ENCODE measurements around the gene SCAMP4.
"Not testable (repeated sequence)": the region's sequence is repeated elsewhere in the genome, so short reads cannot be mapped to it uniquely, and the experiment has no call there.

Gene SCAMP4

DNA sequence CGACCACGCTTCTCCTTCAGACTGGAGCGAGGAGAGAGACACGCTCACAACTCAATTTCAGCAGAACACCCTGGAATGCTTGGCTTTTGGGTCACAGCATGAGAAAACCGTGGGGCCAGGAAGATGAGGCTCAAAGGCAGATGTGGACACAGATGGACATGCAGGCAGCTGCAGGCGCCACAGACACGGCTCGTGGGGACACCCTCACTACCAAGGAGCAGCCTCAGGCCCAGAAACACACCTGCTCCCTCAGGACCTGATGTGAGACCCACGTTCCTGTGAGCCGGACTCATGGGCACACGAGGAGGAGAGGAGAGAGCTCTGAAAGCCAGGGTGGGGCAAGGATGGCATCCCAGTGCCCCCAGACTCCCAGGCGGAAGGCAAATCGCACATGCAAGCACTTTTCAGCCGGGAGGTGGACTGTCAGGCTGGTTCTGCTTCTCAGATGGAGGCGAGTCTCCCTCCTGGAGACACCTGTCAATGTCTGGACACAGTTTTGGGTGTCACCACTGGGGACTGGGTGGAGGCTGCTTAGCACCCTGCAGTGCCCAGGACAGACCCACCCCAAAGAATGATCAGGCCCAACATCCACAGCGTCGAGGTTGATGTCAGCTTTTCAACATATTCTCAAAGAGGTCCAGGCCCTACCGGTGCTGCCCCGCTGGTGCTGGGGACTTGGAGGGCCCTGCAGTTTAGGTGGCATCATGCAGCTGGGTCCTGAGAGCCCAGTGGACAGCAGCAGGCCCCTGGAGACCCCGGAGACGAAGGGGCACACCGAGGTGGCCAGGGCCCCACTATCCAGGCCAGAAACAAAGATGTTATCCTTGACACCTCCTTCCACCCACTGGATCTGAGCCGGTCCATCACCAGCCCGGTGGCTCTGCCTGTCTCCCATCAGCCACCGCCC is 22.2 kb upstream of the SCAMP4 start:
- DNase-seq (ENCODE audit: low spot score), result no peak

DNA sequence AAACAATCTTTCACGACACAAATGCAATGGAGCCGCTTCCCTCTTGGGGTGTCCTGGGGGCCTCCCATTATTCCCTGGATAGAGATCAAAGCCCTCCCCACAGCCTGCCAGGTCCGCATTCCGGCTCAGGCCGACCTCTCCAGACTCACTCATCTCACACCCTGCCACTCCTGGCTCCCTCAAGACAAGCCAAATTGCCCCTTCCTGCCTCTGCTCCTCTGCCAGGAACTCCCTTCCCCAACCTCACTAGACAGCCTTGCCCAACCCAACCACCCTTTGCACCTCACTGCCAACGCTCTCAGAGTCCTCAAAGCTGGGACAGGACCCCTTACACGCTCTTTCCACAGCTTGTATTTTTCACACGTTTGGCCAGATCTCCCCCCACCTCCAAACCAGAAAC is 21.4 kb upstream of the SCAMP4 start:
- no peak for DNase-seq (ENCODE audit: low spot score)

DNA sequence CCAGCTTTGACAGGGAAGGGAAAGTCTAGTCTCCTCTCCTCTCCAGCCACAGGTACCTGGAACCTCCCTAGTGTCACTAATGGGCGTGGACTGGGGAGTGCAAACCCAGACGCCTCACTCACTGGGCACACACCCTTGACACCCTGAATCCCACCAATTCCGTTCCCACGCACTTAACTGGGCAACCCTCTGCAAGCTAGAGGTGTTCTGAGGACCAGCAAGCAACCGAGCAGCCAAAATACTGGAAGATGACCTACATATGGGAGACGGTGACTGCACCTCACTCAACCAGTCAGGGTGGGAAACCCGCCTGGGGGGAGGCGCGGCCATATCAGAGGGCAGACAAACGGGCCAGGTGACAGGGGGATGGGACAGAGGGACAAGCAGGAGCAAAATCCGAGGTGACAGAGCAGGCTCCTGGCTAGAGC is 20.9 kb upstream of the SCAMP4 start:
- DNase-seq (ENCODE audit: low spot score), result no peak

DNA sequence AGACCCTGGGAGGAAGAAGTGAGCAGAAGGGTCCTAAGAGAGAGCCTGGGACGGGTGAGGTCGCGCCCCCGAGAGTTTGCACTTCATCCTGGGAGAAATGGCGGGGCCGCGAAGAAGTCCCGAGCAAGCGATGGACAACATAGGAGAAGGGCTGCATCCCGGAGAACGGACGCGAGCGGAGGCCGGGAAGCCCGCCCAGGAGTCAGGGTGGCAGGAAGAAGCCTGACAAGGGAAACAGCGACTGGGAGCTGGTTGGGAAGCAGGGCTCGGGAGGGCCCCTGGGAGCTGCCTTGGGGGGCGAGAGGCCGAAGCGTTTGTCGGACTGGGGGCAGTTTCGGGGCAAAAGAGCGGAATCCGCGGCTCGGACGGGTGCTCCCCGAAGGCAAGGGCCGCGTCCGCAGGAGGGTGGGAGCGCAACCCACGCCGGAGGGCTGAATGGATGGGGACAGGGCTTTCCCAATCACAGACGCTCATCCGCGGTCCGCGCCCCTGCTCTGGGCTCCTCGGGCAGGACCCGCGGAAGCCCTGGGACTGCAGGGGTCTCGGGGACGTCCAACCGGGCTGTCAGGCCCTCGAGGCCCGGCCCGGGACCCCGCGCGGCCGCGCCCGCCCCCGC is 20.4 kb upstream of the SCAMP4 start:
- DNase-seq (ENCODE audit: low spot score), result peak; percentile 60

DNA sequence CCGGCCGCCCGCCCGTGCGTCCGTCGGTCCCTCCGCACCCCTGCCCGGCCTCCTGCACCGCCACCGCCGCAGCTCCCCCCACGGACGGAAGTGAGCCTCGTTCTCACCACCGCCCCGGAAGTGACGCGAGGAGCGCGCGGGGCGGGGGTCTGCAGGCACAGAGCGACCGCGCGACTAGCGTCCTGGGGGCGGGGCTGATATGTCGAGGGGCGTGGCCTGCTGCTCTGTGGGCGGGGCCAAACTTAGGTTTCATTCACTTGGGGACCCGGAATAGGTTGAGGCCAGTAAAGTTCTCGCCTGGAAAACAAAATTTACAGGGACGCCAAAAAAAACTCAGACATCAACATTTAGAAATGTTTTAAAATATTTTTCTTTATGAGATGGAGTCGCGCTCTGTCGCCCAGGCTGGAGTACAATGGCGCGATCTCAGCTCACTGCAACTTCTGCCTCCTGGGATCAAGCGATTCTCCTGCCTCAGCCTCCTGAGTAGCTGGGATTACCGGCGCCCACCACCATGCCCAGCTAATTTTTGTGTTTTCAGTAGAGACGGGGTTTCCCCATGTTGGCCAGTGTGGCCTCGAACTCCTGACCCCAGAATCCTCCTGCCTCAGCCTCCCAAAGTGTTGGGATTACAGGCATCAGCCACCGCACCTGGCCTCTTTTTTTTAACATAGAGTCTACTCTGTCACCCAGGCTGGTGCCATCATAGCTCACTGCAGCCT is 19.6 kb upstream of the SCAMP4 start, which contains the start of gene ABHD17A:
TSS of gene ABHD17A (minus strand) at position 99 of the 722 bp plus-strand sequence. CDS start 3,930 bp downstream, outside the sequence.
- DNase-seq (ENCODE audit: low spot score), result peak; percentile 97

DNA sequence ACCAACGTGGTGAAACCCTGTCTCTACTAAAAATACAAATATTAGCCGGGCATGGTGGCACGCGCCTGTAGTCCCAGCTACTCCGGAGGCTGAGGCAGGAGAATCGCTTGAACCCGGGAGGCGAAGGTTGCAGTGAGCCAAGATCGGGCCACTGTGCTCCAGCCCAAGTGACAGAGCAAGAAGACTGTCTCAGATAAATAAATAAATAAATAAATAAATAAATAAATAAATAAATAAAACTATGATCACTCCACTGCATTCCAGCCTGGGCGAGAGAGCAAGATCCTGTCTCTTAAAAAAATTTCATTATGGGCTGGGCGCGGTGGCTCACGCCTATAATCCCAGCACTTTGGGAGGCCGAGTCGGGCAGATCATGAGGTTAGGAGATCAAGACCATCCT is 18.8 kb upstream of the SCAMP4 start:
- DNase-seq (ENCODE audit: low spot score), result not testable (repeated sequence)

DNA sequence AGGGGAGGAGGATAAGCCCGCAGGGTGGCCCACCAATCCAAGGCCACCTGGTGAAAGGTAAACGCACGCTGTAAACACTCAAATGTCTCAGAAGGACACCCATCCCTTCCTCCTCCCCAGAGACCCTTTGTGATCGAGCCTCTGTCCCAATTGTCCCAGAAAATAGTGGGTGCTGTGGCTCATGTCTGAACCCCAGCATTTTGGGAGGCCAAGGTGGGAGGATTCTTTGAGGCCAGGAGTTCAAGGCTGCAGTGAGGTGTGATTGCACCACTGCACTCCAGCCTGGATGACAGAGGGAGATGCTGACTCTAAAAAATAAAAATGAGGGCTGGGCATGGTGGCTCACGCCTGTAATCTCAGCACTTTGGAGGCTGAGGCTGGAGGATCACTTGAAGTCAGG is 16.8 kb upstream of the SCAMP4 start:
- no peak for DNase-seq (ENCODE audit: low spot score)

DNA sequence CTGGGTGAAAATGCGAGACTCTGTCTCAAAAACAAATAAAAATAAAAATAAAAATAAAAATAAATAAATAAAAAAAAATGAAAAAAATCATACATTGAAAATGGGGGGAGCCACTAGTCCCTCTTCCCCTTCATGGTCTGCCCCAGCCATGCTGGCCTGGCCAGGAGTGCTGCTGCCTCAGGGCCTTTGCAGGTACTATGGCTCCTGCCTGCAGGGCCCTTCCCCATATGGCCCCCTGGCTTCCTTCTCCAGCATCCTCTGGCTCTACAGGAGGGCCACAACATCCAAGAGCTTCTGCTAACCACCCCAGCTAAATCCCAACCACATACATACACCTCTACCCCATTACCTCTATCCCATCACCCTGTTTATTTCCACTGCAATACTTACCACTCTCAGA is 15.3 kb upstream of the SCAMP4 start:
- DNase-seq (ENCODE audit: low spot score), result no peak

DNA sequence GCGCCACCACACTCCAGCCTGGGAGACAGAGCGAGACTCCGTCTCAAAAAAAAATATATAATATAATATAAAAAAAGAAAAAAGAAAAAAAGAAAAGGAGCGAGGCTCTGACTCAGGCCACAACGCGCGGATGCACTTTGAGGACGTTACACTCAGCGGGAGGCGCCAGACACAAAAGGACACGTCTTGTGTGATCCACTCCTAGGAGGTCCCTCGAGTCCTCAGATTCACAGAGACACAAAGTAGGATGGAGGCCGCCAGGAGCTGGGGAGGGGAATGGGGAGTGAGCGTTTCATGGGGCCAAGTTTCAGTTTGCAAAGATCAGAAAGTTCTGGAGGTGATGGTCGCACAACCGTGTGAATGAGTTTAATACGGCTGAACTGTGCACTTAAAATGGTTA is 11.4 kb upstream of the SCAMP4 start:
- DNase-seq (ENCODE audit: low spot score), result no peak

DNA sequence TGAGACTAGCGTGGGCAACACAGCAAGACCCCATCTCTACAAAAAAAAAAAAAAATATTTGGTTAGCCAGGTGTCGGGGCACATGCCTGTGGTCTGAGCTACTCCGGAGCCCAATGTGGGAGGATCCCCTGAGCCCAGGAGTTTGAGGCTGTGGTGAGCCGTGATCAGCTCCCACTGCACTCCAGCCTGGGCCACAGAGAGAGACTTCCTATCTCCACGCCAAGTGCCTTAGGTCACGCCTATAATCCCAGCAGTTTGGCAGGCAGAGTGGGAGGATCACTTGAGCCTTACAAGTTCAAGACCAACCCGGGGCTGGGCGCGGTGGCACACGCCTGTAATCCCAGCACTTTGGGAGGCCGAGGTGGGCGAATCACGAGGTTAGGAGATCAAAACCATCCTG is 8.7 kb upstream of the SCAMP4 start:
- DNase-seq (ENCODE audit: low spot score), result no peak

DNA sequence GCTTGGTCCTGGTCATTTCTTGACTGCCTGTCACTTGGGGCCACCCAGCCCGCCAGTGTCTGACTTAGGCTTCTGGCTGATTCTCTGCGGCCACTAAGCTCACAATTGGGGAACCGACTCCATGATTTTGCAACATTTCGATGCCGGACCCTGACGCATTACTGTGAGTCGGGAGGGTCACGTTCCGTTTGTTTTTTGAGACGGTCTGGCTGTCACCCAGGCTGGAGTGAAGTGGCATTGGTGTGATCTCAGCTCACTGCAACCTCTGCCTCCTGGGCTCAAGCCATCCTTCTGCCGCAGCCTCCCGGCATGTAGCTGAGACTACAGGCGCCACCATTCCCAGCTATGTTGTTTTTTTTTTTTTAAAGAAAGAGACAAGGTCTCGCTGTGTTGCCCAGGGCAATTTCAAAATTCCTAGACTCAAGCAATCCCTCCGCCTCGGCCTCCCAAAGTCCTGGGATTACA is 3.2 kb upstream of the SCAMP4 start:
- DNase-seq (ENCODE audit: low spot score), result no peak

DNA sequence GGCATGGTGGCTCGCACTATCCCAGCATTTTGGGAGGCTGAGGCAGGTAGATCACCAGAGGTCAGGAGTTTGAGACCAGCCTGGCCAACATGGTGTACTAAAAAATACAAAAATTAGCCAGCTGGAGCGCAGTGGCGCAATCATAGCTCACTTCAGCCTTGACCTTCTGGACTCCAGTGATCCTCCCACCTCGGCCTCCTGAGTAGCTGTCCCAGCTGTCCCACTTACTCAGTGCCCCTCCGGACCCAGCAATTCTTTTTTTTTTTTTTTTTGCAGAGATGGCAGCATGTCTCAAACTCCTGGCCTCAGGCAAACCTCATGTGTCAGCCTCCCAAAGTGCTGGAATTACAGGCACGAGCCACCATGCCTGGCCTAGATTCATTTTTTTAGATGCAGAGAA is 2.3 kb upstream of the SCAMP4 start:
- DNase-seq (ENCODE audit: low spot score), result no peak

DNA sequence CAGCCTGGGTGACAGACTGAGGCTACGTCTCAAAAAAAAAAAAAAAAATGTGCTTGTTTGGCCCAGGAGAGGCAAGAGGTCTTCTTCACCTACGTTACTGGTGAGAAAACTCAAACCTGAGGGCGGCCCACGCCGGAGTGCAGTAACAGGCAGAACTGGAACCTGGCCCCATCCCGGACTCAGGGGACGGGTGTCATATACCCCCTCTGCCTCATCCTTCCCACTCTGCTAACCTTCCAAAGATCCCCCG is 414 bp upstream of the SCAMP4 start:
- no peak for DNase-seq (ENCODE audit: low spot score)

DNA sequence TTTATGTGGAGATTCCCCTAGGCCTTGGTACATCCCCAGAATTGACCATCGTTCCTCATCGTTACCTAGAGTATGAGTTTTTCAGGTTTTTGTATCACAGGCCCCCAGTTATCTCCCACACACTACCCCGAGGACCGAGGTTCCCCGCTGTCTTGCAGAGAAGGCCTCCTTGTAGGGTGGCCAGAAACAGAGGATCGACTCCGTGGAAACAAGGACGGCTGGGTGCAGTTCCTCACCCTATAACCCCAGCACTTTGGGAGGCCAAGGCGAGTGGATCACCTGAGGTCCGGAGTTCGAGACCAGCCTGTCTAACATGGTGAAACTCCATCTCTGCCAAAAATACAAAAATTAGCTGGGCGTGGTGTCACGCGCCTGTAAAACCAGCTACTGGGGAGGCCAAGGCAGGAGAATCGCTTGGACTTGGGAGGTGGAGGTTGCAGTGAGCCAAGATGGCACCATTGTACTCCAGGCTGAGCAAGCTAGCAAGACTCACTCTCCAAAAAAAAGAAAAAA is 720 bp downstream of the SCAMP4 start:
- DNase-seq (ENCODE audit: low spot score), result no peak

DNA sequence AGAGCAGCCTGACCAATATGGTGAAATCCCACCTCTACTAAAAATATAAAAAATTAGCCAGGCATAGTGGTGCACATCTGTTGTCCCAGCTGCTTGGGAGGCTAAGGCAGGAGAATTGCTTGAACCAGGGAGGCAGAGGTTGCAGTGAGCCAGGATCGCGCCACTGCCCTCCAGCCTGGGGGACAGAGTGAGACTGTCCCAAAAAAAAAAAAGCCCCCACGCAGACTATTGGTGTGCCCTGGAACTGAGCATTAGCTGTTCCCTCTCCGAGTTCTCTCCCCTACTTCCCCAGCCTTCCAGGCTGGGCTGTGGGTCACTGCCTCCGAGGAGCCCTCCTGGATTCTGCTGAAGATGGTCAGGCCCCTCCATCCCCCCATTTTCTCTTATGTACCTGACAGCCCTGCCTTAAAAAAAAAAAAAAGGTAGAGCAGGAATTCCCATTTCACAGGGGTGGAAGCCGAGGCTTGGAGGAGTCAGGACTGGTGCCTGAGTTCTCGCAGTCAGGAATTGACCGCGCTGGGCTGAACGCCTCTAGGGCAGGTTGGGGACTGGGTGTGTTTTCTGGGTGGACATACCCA is 1.9 kb downstream of the SCAMP4 start:
- no peak for DNase-seq (ENCODE audit: low spot score)

DNA sequence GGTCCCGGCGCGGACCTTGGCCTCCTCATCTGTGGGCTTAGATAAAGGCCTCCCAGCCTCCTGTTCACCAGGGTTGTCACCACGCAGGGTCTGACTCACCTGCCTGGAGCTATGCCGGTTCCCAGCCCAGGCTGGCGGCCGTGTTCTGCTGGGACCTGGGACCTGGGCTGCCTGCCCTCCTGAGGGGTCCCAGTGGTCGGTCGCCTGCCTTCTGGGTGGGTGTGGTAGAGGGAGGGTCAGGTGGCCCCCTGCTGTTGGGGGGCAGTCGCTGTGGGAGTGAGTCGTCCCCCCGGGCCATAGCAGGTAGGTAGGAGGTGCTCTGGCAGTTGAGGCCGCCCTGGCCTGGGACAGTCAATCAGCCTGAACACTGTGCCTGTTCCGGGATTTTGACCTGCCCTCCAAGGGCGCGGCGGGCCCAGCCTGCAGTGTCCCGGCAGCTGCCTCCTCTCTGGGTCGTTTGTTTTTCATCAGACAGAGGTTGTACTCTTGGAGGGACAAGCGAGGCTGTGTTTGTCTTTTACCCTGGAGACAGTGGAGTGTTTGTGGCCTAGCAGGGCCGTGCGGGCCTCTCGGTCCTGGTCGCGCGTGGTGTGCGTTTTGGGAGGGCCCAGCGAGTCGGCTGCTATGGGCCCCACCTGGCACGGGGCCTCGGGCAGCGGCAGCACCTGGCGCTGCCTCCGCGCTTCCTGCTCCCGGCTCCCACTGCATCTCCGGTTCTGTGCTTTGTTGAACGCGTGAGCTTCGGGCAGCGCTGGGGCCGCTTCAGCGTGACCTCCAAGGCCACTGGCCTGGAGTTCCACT is 2.6 kb downstream of the SCAMP4 start:
- no peak for DNase-seq (ENCODE audit: low spot score)

DNA sequence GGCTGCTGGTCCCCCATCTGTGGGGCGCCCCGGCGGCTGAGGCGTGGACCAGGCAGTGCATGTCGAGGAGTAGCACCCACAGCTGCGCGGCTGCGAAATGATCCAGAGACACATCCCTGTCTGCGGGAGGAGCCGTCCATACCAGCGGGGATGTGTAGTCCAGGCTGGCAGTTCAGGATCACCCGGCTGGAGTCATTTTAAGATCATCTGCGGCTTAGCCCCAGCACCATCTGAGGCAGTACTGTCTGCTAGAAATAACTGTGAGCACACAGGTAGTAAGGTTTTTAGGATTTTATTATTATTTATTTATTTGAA is 3.1 kb downstream of the SCAMP4 start:
- DNase-seq (ENCODE audit: low spot score), result no peak

DNA sequence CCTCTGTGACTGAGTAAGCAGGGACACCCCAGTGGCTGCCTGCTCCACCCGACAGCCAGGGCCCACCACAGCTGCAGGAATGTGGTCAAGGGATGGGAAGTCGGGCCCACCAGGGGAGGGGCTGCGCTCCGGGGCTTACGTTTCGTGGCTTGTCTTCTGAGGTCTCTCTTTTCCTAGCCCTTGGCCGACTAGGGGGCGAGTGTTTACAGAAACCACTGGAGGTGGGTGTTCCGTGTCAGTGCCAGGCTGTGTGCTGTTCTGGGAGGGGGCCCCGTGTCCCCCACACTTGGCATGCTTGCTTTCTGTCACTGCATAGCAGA is 4.5 kb downstream of the SCAMP4 start:
- DNase-seq (ENCODE audit: low spot score), result no peak

DNA sequence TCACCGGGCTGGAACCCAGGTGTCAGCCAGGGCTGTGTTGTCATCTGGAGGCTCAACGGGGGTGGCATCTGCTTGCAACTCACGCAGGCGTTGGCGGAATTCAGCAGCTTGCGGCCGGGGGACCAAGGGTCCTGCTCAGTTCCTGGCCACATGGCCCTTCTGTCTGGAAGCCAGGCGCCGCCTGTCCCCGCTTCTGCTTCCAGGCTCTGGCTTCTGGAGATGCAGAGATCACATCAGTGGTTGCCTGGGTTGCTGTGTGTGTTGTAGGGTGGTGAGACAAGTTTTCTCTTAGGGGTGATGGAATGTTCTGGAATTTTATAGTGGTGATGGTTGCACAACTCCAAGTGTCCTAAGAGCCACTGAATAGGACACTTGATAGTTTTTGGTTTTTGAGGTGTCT is 5.0 kb downstream of the SCAMP4 start:
- peak; percentile 51 for DNase-seq (ENCODE audit: low spot score)

DNA sequence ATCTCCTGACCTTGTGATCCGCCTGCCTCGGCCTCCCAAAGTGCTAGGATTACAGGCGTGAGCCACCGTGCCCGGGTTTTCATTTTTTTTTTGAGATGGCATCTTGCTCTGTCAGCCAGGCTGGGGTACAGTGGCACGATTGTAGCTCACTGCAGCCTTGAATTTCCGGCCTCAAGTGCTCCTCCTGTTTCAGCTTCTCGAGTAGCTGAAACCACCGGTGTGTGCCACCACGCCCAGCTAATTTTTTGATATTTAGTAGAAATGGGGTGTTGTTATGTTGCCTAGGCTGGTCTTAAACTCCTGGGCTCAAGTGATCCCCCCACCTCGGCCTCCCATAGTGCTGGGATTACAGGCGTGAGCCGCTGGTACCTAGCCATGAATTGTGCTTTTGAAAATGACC is 5.9 kb downstream of the SCAMP4 start:
- no peak for DNase-seq (ENCODE audit: low spot score)

DNA sequence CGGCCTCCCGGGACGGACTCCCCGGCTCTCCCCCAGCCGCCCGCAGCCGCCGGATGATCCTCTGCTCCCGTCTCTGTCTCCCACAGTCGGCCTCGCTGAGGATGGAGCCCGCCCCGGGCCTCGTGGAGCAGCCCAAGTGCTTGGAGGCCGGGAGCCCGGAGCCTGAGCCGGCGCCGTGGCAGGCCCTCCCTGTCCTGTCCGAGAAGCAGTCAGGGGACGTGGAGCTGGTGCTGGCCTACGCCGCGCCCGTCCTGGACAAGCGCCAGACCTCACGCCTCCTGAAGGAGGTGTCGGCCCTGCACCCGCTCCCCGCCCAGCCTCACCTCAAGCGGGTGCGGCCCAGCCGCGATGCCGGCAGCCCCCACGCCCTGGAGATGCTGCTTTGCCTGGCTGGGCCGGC is 6.8 kb downstream of the SCAMP4 start:
- DNase-seq (ENCODE audit: low spot score), result no peak
